Measurements from ENCODE around the gene CBFA2T2.
"Not testable (repeated sequence)": the region's sequence is repeated elsewhere in the genome, so short reads cannot be mapped to it uniquely, and the experiment has no call there.

Gene CBFA2T2

DNA sequence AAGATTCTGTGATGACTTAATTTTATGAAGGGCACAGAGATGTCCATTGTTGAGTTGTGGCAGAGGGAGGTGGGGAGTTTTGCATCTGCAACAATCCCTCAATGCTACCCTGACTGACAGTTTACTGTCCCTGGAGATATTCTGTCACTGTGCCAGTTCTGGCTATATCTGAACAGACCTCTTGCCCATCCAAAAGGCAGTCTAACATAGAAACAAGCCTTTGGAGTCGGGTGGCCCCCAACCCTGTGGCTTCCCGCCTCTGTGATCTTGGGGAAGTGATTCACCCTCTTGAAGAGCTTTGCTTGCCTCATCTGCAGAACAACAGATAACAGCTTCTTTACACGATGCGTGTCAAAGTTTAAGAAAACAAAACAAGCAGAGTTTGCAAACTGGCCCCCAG lies 200.1 kb downstream of the CBFA2T2 start:
- in situ Hi-C loops (cut with HindIII; ENCODE audit: low sequenced_read_pairs) = no loop called here

GRCh38 chr20:33693289-33693688 lies 203.4 kb downstream of the CBFA2T2 start:
- in situ Hi-C loops (cut with HindIII; ENCODE audit: low sequenced_read_pairs) = no loop called here

GRCh38 chr20:33693741-33694638 lies 204.1 kb downstream of the CBFA2T2 start:
- in situ Hi-C loops (cut with HindIII; ENCODE audit: low sequenced_read_pairs) = no loop called here

GRCh38 chr20:33694639-33695012 lies 204.7 kb downstream of the CBFA2T2 start:
- in situ Hi-C loops (cut with HindIII; ENCODE audit: low sequenced_read_pairs) = no loop called here

DNA sequence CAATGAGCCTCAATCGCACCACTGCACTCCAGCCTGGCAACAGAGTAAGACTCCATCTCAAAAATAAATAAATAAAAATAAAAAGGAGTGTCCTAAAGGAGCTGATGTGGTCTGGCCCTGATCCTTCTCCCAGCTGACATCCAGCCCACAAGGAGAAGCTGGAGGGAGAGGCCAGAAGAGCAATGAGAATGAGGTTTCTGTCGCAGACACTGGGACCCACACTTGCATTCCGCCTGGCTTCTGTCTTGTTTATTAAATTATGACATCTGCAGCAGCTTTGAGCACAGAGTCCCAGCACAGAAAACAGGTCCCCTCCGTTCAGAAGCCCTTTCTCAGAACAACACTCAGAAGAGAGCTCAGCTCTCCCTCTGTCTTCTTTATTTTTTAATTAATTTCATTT lies 206.6 kb downstream of the CBFA2T2 start:
- in situ Hi-C loops (cut with HindIII; ENCODE audit: low sequenced_read_pairs) = no loop called here

GRCh38 chr20:33697129-33697528 lies 207.2 kb downstream of the CBFA2T2 start:
- in situ Hi-C loops (cut with HindIII; ENCODE audit: low sequenced_read_pairs) = no loop called here

DNA sequence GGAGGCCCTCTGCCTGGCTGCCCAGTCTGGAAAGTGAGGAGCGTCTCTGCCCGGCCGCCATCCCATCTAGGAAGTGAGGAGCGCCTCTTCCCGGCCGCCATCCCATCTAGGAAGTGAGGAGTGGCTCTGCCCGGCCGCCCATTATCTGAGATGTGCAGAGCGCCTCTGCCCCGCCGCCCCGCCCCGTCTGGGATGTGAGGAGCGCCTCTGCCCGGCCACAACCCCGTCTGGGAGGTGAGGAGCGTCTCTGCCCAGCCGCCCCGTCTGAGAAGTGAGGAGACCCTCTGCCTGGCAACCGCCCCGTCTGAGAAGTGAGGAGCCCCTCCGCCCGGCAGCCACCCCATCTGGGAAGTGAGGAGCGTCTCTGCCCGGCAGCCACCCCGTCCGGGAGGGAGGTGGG lies 209.1 kb downstream of the CBFA2T2 start:
- in situ Hi-C loops (cut with HindIII; ENCODE audit: low sequenced_read_pairs) = not testable (repeated sequence)

Measured in DLD1 (cell line).